Stimulated activated CD8-positive, alpha-beta memory T cell treated with anti-CD3 and anti-CD28 coated beads, Interleukin-15, amount 100 ng/mL, for 48 hours (primary cell): Measurements from ENCODE around the gene BARX2.

Source experiments
- DNase-seq, 2 donors: peaks; one replicate each; pipeline ENCODE4 v3.0.0-alpha.2; 2020; ENCODE audit warnings: low read depth in 2 of 2

BARX2 gene

GRCh38 chr11:129436573-129436972, 60.9 kb downstream of the BARX2 start:
- DNase-seq = no peak

- DNase-seq = no peak
These were observed 64.5 kb downstream of the BARX2 start for GRCh38 chr11:129440028-129440713.

- no peak for DNase-seq
These were observed 66.5 kb downstream of the BARX2 start for GRCh38 chr11:129442171-129442570.

- DNase-seq = no peak
These were observed 67.6 kb downstream of the BARX2 start for GRCh38 chr11:129443276-129443675.

- no peak for DNase-seq
These were observed 68.6 kb downstream of the BARX2 start for GRCh38 chr11:129444274-129444673.

GRCh38 chr11:129445226-129445625, 69.6 kb downstream of the BARX2 start:
- DNase-seq = no peak

GRCh38 chr11:129446572-129446971, 70.9 kb downstream of the BARX2 start:
- no peak for DNase-seq

- no peak for DNase-seq
These were observed 72.1 kb downstream of the BARX2 start for GRCh38 chr11:129447654-129448239.

- no peak for DNase-seq
These were observed 75.9 kb downstream of the BARX2 start for GRCh38 chr11:129451524-129451923.

- no peak for DNase-seq
These were observed 77.7 kb downstream of the BARX2 start for GRCh38 chr11:129453293-129453721.

GRCh38 chr11:129455101-129455500, 79.5 kb downstream of the BARX2 start:
- no peak for DNase-seq

- DNase-seq = no peak
These were observed 80.4 kb downstream of the BARX2 start for GRCh38 chr11:129455756-129456655.

GRCh38 chr11:129457321-129457720, 81.7 kb downstream of the BARX2 start:
- DNase-seq = no peak

- DNase-seq = no peak
These were observed 82.6 kb downstream of the BARX2 start for GRCh38 chr11:129458278-129458677.

GRCh38 chr11:129458756-129459535, 83.3 kb downstream of the BARX2 start:
- no peak for DNase-seq

GRCh38 chr11:129460714-129461113, 85.1 kb downstream of the BARX2 start:
- no peak for DNase-seq

- DNase-seq = no peak
These were observed 108.4 kb downstream of the BARX2 start for GRCh38 chr11:129484068-129484467.

GRCh38 chr11:129489249-129489648, 113.6 kb downstream of the BARX2 start:
- no peak for DNase-seq

GRCh38 chr11:129490004-129490403, 114.4 kb downstream of the BARX2 start:
- DNase-seq = no peak

GRCh38 chr11:129493746-129494145, 118.1 kb downstream of the BARX2 start:
- DNase-seq = no peak
